Kidney (tissue), 14 donors: Measurements from ENCODE around the gene STRADA. TPM values are rescaled to one million over a fixed set of nuclear protein-coding genes. Genes with fewer than 3 reads are reported as not detected.

Experiments used
- DNase-seq, 5 donors: peaks; one replicate each; pipeline ENCODE4 v3.0.0-alpha.2; 2013 to 2020
- FAIRE-seq: peaks from 2 replicates; lab custom pipeline; 2012; peaks lifted over from hg19 to GRCh38; lab: Jason Lieb, UNC
- H3K27ac ChIP-seq, 2 donors: one replicate each; pipeline ENCODE4 v1.7.0; 2013; ENCODE audit warnings: low read depth in 2 of 2, low read length in 2 of 2, inconsistent platforms in 1 of 2
- H3K27me3 ChIP-seq: one replicate; pipeline ENCODE4 v1.7.1; 2013; ENCODE audit warnings: low read length, inconsistent platforms; ENCODE audit not compliant: control insufficient read depth, insufficient read depth
- H3K36me3 ChIP-seq, 3 donors: one replicate each; pipeline versions ENCODE4 v1.7.0 to v1.7.1; 2013; ENCODE audit warnings: low read length in 3 of 3, control low read depth in 1 of 3, inconsistent platforms in 1 of 3; ENCODE audit not compliant: insufficient read depth in 3 of 3, control insufficient read depth in 2 of 3
- H3K4me1 ChIP-seq, 3 donors: one replicate each; pipeline versions ENCODE4 v1.7.0 to v1.7.1; 2013; ENCODE audit warnings: low read length in 3 of 3, inconsistent platforms in 1 of 3, low read depth in 1 of 3; ENCODE audit not compliant: control insufficient read depth in 2 of 3, insufficient read depth in 2 of 3
- H3K4me3 ChIP-seq, 3 donors: one replicate each; pipeline versions ENCODE4 v1.7.0 to v1.8.1; 2013; ENCODE audit warnings: low read length in 3 of 3, control low read depth in 1 of 3, inconsistent platforms in 1 of 3
- H3K9ac ChIP-seq, 3 donors: one replicate each; pipeline versions ENCODE4 v1.7.0 to v1.7.1; 2013; ENCODE audit warnings: low read length in 3 of 3, control low read depth in 1 of 3, inconsistent platforms in 1 of 3
- H3K9me3 ChIP-seq, 3 donors: one replicate each; pipeline versions ENCODE4 v1.7.0 to v1.7.1; 2013; ENCODE audit warnings: low read length in 3 of 3, control low read depth in 1 of 3, inconsistent platforms in 1 of 3; ENCODE audit not compliant: control insufficient read depth in 2 of 3, insufficient read depth in 1 of 3
- intact Hi-C: fragments of 100-400 bp; cut with DNase I; formaldehyde crosslinking; loops from one replicate; pipeline ENCODE4 v1.11.1; 2022
- polyA plus RNA-seq: library from polyadenylated mRNA; stranded (reverse); fragments of 350-450 nt; fragmentation: Illumina TruSeq; extraction: RNeasy Lipid Tissue Mini Kit (QIAGEN cat#74804); gene quantifications from one replicate; pipeline ENCODE4 v1.2.3, GENCODE V29; 2014; ENCODE audit warnings: low read depth, low replicate concordance; ENCODE audit not compliant: insufficient read depth
- total RNA-seq: library from RNA; stranded (reverse); fragmentation: NEBNext Ultra II Directional; extraction: Animal tissue kit (Norgen Biotek cat#: 25700); gene quantifications from one replicate; pipeline ENCODE4 v1.2.1, GENCODE V29; 2021
- TF ChIP-seq, protein P1 (sequence below): IDR thresholded peaks from 3 replicates; pipeline ENCODE4 v1.5.1; 2012; ENCODE audit warnings: mild to moderate bottlenecking, moderate library complexity, borderline replicate concordance; ENCODE audit not compliant: insufficient read depth; ENCODE audit errors: extremely low read depth
- donor health status: control.
- donor health status: control.
- donor health status: control.
- donor health status: control.
- donor health status: control.
- donor health status: DM: yes; HTN: yes; CAD: no.
- donor health status: Normal renal cell carcinoma (clear cell type).

Gene STRADA
- total and polyA plus RNA-seq, 2 donors from 2014 or later: 25.7 to 38.9 TPM

DNA sequence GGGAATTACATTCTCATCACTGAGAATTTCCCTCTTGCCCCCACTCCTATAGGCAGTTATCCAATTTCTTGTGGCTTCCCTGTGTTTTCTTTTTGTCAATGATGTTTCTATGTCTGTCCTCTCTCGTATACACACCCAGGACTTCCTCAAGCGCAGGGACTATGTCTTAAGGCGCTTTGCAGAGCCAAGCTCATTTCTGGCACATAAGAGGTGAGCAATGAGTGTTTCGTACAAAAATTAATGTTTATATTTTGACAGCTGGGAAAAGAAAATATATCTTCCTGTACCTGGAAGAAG lies 33.3 kb upstream of the STRADA start:
- Histone ChIP-seq H3K9ac (peak overlapping the region; percentile 68 to 93 (median 91)), H3K4me1 (peaks cover 0 to 13% (median 6%) of the 10 kb centered on the region in 3 donors), H3K27me3 (no peaks in the 10 kb centered on the region), H3K9me3 (no peaks in the 10 kb centered on the region), H3K27ac (peak overlapping the region in 1 of 2 donors; percentile 99), H3K4me3 (peak overlapping the region; percentile 90 to 94 (median 94)), H3K36me3 (peaks cover 0 to 6% (median 6%) of the 10 kb centered on the region in 3 donors)
- intact Hi-C loops: no loop called here
- TF ChIP-seq, protein P1, sequence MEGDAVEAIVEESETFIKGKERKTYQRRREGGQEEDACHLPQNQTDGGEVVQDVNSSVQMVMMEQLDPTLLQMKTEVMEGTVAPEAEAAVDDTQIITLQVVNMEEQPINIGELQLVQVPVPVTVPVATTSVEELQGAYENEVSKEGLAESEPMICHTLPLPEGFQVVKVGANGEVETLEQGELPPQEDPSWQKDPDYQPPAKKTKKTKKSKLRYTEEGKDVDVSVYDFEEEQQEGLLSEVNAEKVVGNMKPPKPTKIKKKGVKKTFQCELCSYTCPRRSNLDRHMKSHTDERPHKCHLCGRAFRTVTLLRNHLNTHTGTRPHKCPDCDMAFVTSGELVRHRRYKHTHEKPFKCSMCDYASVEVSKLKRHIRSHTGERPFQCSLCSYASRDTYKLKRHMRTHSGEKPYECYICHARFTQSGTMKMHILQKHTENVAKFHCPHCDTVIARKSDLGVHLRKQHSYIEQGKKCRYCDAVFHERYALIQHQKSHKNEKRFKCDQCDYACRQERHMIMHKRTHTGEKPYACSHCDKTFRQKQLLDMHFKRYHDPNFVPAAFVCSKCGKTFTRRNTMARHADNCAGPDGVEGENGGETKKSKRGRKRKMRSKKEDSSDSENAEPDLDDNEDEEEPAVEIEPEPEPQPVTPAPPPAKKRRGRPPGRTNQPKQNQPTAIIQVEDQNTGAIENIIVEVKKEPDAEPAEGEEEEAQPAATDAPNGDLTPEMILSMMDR: no peak
- DNase-seq (peak in 2 of 5 donors; percentile 12 to 27), FAIRE-seq (no peak)

DNA sequence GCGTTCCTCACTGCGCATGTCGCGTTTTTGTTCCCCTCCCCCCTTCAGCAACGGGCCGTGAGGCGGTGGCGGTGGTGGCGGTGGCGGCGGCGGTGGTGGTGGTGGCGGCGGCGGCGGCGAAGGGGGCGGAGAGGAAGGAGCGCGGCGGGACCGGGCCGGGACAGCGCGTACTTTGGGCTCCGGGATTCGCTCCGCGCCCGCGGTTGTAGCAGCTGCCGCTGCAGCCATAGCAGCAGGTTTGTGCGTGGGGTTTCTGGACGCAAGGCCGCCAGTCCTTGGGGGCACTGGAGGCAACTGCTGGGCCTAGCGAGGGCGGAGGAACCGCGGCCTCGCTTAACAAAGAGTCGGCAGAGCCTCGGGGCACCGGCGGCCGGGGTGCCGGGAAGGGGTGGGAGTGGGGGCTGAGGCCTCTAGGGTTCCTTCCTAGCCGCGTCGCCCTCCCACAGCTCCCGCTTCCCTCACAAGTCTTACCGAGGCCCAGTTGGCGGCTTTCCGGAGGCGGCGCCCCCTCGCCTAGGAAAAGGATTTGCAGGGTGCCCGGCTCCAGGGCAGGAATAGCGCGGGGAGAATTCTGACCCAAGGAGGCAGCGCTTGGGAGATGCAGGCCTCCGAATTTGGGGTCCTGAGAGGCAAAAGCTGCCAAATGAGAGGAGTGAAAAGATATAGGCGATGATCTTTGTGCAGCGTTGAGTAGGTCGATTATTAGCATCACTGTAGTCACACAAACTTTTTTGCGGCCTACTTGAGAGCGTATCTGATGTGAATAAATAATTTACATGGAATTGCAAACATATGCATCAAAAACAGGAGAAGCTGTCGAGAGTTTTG lies 32.8 kb upstream of the STRADA start, which contains the start of gene DDX42:
Gene DDX42 (plus strand): TSS at position 30 of the 828 bp plus-strand sequence. CDS start 12,880 bp downstream, outside the sequence.
- Histone ChIP-seq H3K27ac (peak within 1 kb of the TSS; percentile 98 to 99), H3K9me3 (no peaks in the 10 kb centered on the region), H3K9ac (peak within 1 kb of the TSS; percentile 91 to 97 (median 93)), H3K27me3 (no peaks in the 10 kb centered on the region), H3K36me3 (peaks cover 0 to 4% (median 2%) of the 10 kb centered on the region in 3 donors), H3K4me1 (peaks cover 0 to 13% (median 6%) of the 10 kb centered on the region in 3 donors), H3K4me3 (peak within 1 kb of the TSS; percentile 90 to 98 (median 97))
- TF ChIP-seq, protein P1: peak; percentile 8
- DNase-seq: peak in 4 of 5 donors; percentile 68 to 97 (median 86)
- FAIRE-seq: no peak
- intact Hi-C loops: no loop called here

DNA sequence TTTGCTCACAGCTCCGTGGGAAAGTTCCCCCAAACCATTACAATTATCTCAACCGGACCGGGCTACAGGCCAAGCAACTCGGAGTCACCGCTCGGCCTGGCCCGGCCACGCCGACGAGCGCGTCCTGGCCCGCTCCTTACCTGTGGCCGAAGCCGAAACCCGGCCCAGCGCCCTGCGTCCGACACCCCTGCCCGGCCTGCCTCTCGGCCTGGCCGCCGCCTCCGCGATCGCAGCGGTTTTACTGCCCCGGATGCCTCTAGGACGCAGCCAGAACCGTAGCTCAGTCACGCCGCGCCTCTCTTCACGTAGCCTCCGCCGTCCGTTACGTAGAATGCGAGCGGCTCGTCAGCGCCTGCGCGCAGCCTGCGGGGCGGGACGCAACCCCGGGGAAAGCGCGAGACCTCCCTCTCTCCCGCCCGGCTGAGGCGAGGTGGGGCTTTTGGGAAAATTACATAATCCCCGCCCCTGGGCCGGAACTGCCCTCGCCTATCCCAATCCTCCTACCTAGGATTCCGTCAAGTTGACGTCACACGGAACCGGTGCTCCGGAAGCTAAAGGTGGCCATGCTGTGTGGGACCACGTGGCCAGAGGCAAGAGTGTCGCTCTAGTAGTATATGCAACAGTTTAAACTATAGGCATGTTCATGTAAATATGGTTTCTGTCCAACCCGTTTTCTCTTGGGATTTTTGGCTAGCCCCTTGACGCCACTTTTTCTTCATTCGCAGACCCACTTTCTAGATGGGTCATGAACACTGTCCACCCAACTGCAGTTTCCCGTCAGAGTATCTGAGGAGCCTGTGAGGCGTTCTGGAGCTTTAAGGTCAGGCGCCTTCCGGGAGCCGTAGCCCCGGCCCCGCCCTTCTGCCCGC lies 31.9 kb upstream of the STRADA start, which contains the start of gene CCDC47:
Gene CCDC47 (minus strand): TSS at position 326 of the 869 bp plus-strand sequence. CDS start 7,422 bp downstream, outside the sequence.
- Histone ChIP-seq H3K36me3 (peaks cover 0 to 3% (median 0%) of the 10 kb centered on the region in 3 donors), H3K4me3 (peak within 1 kb of the TSS; percentile 90 to 98 (median 97)), H3K9me3 (no peaks in the 10 kb centered on the region), H3K4me1 (peaks cover 0 to 13% (median 6%) of the 10 kb centered on the region in 3 donors), H3K27ac (peak within 1 kb of the TSS; percentile 98 to 99), H3K9ac (peak within 1 kb of the TSS; percentile 91 to 97 (median 93)), H3K27me3 (no peaks in the 10 kb centered on the region)
- peak; percentile 99 to 100 (median 100) for DNase-seq
- FAIRE-seq: peak; percentile 87
- TF ChIP-seq, protein P1: no peak
- intact Hi-C loops: no loop called here
